Pons (tissue), 1 donor: ENCODE results near the gene STUM.

ENCODE experiments used
- DNase-seq: peaks from one replicate; pipeline ENCODE4 v3.0.0-alpha.2; 2016; ENCODE audit warnings: low spot score

Gene STUM

DNA sequence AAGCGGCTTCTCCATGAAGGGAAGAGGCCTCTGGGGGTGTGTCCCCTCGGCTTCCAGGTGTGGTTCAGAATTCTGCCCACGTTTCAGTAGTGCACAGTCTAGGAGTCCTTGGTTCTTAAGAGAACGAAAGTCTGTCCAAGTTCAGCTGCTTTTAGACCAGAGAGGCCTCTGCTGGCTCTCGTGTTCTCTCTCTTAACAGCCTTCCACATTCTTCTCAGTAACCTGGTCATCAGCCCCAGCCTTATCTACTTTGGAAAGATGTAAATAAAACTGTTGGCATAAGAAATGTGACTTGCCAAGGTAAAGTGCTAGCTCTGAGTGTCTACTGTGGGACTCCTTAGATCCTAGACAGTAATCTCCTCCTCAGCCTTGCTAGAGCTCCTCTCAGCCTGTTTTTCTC is 15.3 kb upstream of the STUM start:
- DNase-seq, result no peak

DNA sequence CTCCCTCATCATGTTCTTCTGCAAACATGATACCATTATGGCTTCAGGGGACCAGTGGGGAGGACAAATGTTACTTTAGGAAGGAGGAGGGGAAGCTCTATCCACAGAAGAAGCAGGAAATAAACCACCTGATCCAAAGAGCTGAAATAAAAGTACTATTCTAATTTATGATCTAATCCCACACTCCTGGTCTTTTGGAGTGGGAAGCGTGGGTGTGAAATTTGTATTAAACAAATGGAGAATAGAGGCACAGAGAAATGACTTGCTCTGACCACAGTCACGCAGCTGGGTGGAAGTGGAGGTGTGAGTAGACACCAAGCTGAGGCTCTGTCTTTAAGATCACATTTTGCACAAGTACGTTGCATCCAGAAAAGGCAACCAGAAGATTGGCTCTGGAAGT is 14.5 kb upstream of the STUM start:
- no peak for DNase-seq

DNA sequence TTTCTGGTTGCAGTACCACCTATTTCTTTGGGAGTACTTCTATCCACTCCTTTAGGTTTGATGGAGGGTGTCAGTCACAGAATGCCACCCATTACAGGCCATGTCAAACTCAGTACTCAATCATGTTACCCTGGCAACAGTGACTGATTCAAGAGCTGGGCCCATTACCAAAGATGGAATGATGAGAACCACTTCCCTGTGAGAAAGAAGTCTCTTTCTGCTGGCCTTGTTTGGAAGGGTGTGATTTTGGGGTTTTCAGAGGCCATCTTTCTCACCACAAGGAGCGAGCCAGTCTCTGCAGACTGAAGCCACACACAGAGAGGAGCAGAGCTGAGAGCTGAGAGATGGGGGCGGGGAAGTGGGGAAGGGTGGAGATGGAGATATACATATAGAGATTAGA is 13.9 kb upstream of the STUM start:
- no peak for DNase-seq

DNA sequence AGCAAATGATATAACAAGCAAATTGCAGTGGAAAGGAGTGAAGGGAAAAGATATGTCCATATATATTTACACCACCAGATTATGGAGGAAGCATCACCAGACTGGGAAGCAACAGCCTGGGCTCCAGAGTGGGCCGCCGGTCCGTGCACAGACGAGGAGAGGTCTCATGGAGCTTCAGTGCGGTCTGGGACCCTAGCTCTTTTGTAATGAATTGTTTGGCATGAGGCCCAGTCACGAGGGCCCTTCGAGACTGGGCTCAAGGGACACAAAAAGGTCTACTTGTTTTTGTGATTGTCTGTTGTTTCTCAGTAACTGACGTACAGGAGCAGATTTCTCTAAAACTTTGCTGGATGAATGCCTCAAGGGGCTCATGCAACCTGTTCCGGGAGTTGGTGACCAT is 12.9 kb upstream of the STUM start:
- no peak for DNase-seq

DNA sequence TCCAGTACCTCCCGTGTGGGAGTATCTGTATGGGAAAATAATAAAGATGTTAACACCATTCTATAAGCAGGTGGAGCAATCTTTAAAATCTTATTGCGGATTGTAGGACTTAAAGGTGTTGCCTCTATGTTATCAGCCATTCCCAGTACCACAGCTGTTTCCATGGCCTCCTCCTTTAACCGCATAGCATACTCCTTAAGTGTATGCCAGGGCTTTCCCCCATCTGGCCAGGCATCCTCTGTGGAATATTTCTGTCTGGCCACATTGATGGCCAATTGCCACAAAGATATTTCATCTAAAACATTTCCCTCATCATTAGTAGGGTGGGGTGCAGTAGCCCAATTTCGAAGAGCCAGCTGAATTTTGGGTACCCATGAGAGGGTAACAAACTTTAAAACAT is 7.3 kb upstream of the STUM start:
- DNase-seq, result no peak

DNA sequence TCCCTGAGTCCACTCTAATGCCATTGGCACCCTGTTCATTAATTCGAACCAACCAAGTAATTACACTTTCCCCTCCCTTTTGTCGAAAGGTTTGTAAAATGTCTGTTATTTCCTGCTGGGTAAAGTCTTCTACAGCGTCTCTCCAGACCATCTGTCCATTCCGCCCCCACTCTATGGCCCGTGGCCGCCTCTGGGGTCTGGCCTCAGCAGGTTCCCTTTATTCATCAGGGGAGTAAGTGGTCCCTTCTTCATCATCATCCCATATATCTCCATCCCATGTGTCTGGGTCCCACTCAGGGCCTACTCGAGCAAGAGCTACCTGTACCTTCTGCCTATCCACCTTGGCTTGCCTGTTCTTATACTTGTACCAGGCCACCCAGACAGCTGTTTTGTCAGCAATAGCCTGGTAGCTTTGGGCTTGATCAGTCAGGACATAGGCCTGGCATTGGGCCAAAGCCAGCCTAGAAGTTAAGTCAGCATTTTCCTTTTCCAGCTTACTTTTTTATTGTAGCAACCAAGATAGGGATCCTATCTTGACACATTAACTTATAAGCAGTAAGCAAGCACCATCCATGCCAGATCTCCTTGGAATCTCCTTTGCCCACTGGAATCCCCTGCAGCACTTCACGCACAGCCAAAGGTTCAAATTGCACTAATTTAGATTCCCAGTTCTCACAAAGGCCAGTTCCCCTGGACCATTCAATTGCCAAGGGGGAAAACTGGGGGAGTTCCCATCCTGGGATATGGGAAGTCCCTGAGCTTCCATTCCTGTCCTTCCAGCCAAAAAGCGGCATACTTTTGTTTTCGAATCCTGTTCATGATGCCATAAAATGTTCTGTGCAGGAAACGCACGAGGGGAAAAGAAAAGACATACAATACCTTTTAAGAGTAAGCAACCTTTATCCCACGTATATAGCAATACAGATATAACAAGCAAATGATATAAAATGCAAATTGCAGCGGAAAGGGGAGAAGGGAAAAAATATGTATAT is 6.6 kb upstream of the STUM start:
- no peak for DNase-seq

DNA sequence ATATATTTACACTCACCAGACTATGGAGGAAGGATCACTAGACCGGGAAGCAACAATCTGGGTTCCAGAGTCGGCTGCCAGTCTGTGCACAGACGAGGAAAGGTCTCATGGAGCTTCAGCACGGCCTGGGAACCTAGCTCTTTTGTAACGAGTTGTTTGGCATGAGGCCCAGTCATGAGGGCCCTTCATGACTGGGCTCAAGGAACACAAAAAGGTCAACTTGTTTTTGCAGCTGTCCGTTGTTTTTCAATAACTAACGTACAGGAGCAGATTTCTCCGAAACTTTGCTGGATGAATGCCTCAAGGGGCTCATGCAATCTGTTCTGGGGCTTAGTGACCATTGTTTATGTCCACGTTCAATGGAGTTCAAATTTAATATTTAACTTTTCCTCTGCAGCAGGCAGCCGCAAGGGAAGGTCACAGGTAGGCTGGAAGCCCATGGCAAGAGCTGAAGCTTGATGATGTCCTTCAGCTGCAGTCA is 5.9 kb upstream of the STUM start:
- no peak for DNase-seq

DNA sequence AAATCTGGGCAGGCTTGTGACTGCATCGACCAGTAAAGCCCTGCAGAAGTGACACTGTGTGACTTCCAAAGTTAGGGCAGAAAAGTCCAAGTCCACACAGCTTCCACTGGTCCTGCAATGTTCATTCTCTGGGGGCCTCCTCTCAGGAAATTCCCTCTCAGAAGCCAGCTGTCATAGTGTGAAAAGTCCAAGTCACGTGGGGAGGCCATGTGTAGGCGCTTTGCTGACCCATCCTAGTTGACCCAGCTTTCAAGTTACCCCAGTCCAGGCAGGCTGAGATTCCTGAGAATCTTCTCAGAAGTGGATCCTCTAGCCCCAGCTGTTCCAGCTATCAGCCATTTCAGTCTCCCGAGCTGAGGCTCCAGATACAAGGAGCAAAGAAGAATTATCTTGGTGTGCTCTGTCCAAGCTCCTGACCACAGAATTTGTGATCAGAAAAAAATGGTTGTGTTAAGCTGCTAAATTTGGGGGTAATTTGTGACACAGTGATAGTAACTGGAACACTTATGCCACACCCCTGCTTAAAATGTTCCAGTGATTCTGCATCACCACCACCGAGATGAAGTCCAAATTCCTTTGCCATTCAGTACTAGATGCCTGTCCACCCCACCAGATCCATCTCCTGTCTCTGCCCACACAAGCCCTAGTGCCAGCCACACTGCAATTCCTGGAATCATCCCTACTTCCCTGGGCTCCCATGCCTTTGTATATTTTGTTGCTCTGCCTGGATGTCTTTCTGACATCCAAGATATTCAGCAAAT is 2.5 kb upstream of the STUM start:
- no peak for DNase-seq

DNA sequence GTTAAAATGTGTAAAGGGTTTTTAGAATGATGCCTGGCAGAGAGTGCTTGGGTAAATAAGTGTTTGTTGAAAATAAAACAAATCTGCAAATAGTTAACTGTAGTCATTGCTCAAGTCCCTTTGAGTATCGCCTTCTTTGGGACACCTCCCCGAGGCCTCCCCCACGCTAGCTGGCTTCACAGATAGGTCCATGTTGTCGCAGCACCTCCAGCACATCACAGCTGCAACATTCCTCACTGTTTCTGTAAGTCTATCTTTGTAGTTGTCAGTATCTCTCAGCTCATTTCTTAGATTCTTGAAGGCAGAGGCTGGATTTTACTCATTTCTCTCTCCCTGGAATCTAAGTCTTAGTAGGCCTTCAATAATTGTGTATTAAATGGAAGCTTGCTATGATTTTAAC is 1.6 kb upstream of the STUM start:
- no peak for DNase-seq

DNA sequence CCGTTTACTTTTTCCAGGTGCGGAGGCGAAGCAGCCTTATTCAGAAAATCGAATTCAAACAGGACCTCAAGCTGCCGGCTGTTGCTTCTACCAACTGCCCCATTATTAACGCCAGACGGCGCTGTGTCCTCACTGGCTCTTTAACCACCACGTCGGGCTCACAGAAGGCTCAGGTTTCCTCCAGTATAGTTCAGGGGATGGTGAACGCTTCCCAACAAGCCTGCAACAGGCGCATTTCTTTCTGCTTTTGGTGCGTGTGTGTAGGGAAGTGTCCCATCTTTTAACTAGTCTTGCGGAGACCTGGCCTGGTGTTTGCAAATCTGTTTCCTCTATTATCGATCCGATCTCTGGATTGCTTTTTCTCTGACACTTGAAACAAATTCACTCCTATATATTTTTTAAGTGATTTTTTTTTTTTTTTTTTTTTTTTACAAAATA is 791 bp upstream of the STUM start:
- DNase-seq, result peak; percentile 87

DNA sequence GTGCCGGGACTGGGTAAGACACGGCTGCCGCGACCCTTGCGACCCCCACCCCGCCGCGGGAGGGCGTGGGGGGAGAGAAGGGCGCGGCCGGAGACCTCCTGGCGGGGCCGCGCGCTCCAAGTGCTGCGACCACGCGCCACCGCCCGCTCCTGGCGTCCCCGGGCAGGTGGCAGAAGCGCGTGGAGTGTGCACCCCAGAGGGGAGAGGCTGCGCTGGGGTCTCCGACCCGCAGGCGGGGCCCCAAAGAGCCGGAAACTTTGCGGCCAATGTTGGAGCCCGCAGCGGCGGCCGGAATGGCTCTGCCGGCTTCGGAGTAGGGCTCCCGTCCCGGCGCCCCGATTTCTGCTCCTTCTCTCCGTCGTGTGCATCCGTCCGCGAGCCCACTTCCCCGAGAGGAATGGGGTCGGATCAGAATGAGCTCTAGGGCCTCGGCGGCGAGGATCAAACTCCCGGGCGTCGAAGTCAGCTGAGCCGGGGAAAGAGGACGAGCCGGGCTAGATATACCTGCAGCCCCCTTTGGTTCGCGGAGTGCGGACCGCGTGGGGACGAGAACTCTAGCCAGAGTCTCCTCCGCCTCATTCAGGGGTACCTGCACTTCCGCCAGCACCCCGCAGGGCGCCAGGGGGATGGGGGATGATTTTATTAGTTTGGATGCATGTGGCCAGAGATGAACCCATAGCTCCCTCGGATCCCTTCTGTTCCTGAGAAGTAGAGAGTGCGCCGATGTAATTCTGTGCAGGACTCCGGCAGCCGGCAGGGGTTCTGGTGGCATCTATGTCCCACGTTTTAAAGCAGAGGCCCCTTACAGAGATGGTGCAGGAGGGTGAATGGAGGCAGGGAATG is 751 bp downstream of the STUM start:
- no peak for DNase-seq

DNA sequence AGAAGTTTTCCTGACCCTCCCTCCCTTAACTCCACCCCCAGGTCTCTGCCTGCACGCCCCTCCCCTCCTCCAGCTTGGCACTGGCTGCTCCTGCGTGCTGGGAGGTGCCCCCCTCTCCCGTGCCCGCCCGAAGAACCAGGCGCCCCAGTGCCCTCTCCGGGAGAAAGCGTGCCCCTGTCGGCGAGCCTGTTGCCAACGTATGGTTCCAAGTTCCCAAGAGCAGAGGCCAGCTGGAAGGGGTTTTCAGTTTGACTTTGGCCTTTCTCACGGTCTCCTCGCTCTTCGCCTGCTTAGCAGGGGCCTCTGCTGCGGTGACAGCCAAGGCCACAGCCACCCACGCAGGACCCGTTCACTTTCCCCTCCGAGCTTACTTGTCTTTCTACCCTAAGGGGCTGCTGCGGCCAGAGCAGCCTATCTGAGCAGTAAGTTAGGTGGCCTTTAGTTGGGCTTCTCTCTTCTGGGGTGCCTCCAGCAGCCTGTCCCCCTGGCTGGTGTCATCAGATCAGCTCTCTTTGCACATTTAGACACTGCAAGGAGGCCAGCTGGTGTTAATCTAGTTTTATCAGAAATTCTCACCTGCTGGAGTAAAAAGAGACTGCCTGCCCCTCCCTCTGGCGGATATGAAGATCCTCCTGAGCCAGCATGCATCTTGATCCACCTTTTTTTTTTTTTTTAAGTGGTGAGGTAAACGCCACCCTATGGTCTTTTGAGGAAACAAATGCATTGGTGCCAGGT is 1.5 kb downstream of the STUM start:
- DNase-seq, result peak; percentile 42

DNA sequence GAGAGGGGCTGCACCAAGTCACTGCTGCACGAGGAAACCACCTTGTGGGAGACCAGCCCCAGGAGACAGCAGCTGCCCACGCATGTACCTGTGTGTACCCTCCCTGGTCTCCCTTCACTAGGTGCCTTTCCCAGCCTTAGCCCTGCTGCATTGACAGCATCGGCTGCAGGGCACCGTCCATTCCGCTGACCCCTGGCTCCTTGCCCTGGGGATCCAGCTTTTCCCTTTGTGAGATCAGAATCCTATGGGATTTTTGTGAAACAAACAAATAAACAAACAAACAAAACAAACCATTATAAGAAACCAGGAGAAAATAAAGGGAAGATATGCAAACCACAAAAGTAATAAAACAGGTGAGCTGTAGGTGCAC is 2.1 kb downstream of the STUM start:
- no peak for DNase-seq

DNA sequence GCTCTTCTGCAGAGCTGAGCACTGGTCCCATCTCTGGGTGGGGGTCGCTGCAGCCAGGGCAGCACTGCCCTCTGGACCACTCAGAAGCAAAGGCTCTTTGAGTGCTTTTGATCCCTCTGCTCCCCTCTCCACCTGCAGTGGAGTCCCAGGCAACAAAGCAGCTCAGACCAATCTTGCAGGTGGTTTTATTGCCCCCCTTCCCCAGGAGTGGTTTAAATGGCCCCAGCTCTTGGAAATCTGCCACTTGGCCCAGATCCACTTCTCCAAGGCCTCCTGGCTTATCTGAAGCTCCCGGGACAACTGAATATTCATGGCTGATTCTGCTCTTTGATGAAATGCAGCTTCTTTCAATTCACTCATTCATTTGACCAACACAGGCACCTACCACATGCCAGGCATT is 2.7 kb downstream of the STUM start:
- no peak for DNase-seq

DNA sequence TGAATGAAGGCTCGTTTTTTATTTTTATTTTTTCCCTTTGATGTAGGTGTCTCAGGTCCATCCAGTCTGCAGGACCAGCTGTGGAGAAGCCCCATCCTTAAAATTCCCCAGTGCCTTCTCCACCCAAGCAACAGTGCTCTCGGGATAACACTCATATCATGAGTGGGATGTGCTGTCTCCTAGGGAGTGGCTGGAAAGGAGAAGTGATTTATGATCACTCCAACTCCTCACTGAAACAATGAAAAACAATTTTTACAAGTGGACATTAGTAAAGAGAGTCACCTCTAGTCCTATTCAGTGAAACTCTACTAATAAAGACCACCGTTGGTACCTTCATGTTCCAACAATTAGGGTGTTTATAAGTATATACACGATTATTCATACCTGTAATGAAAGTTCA is 3.5 kb downstream of the STUM start:
- DNase-seq, result no peak

DNA sequence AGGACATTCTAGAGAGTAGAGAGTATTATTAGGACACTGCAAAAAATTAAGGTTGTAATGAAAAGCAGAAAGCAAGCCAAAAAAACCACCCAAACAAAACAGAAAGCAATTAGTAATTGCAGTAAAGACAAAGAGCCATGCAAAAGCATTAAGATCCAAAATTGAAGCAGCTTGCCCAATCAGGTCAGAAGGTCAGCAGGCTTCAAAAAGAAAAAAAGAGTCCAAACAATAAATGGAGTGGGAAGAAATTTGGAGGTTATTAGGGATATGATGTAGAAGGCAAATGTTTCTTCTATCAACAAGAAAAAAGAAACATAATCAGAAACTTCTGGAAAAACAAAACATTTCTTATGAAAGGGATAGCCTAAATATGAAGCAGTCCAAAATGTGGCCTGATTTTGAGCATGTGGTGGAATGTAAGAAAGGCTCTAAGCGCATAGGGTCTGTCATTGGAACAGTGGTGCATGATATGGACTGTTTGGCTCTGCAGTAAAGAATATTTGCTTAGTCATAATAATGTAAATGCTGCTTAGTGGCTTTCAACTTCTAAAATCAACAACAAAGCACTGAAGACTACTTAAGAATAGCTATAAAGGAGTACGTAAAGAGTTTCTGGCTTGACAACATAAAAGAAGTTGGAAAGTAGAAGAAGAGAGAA is 4.8 kb downstream of the STUM start:
- no peak for DNase-seq

DNA sequence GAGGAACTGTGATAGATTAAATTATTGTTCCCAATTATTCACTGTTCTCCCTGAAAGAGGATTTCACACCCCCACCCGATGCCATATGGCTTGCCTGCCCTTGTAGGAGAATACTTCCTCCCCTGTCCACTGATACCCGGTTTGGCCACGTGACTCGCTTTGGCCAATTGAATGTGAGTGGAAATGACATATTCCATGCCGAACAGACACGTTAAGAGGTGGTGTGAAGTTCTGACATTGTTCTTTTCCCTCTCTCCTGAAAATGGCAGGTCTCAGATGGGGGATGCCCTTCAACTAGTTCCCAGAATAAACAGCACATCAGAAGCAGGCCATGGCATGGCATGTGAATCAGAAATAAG is 5.3 kb downstream of the STUM start:
- DNase-seq, result no peak

DNA sequence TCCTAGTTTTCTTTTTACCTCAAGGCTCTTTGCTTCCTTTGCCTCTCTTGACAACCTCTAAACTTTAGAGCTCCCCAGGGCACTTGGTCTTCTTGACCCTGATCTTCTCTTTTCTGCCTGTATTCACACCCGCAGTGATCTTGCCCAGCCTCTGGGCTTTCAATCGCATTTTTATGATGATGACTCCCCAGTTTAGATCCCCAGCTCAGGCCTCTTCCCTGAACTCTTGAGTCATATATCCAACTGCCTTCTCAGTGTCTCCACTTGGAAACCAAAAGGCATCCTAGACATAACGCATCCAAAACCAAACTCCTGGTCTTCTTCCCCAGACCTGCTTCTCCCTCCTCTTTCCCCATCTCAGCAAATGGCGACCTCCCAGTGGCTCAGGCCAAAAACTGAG is 6.5 kb downstream of the STUM start:
- no peak for DNase-seq

DNA sequence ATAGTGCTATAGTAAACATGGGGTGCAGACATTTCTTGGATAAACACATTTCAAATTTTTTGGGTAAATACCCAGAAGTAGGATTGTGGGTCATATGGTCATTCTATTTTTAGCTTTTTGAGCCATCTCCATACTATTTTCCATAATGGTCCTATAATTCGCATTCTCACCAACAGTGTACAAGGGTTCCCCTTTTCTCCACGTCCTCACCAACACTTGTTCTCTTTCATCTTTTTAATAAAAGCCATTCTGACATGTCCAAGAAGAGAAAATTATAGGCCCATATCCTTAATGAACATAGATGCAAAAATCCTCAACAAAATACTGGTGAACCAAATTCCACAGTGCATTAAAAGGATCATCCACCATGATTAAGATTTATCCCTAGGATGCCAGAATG is 8.9 kb downstream of the STUM start:
- no peak for DNase-seq

DNA sequence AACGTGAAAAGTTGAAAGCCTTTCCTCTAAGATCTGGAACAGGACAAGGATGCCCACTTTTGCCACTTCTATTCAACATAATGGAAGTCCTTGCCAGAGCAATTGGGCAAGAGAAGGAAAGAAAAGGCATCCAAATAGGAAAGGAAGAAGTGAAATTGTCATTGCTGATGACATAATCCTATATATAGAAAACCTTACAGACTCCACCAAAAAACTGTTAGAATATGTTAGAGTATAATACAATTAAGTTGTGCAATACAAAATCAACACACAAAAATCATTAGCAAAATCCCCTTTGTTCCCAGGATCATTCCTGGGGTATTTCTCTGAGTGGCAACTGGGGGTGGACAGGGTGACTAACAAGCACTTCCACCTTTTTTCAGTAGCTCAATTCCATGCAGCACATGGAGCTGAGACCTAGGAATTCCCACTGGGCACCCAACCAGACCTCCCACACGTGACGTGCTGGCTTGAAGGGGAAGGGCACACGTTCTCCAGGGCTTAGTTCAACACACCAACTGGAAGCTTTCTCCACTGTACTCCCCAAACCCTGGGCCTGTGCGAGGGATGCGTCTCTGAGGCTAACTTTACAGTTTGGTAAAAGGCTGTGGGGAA is 9.6 kb downstream of the STUM start:
- DNase-seq, result no peak

DNA sequence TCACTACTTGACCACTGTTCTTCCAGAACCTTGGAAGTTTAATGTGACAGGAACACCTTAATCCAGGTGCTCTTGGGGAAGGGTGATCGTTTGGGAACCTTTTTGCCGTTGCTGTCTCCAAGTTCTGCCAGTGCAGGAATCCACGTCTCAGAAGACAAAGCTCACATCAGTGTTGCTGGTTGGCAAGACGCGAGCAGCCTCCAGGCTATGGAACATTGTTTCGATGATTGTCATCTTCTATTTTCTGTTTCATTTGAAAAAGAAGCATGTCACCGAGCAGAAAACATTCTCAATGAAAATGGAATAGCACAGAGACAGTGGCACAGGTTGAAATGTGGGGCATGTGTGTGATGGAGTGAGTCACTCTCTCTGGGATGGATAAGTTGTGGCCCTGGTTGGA is 11.7 kb downstream of the STUM start:
- no peak for DNase-seq
